Thymus (tissue), 11 donors: ENCODE results near the gene KIF21A. TPM values are rescaled to one million over a fixed set of nuclear protein-coding genes. Genes with fewer than 3 reads are reported as not detected.

Source experiments
- DNase-seq, 9 donors: peaks; one replicate each; pipeline ENCODE4 v3.0.0-alpha.2; 2013; ENCODE audit warnings: low spot score in 9 of 9, low read depth in 6 of 9, missing footprints in 1 of 9
- H3K27ac ChIP-seq, 2 donors: one replicate each; pipeline ENCODE4 v1.5.1; 2013; ENCODE audit warnings: control low read depth in 1 of 2, low read depth in 1 of 2, low read length in 1 of 2, mild to moderate bottlenecking in 1 of 2, moderate library complexity in 1 of 2
- H3K27me3 ChIP-seq, 2 donors: one replicate each; pipeline ENCODE4 v1.5.1; 2013; ENCODE audit warnings: low read length in 1 of 2; ENCODE audit not compliant: control insufficient read depth in 2 of 2, insufficient read depth in 1 of 2
- H3K36me3 ChIP-seq, 2 donors: one replicate each; pipeline ENCODE4 v1.5.1; 2013; ENCODE audit warnings: low read length in 1 of 2, mild to moderate bottlenecking in 1 of 2, moderate library complexity in 1 of 2; ENCODE audit not compliant: control insufficient read depth in 2 of 2, insufficient read depth in 2 of 2
- H3K4me1 ChIP-seq, 2 donors: one replicate each; pipeline ENCODE4 v1.5.1; 2013; ENCODE audit warnings: low read length in 2 of 2; ENCODE audit not compliant: control insufficient read depth in 2 of 2, insufficient read depth in 2 of 2
- H3K4me3 ChIP-seq, 2 donors: one replicate each; pipeline ENCODE4 v1.5.1; 2013; ENCODE audit warnings: low read length in 2 of 2, control low read depth in 1 of 2, mild to moderate bottlenecking in 1 of 2
- H3K9me3 ChIP-seq, 2 donors: one replicate each; pipeline ENCODE4 v1.5.1; 2013; ENCODE audit warnings: low read length in 1 of 2, mild to moderate bottlenecking in 1 of 2; ENCODE audit not compliant: control insufficient read depth in 2 of 2, insufficient read depth in 1 of 2
- WGBS: extraction: QIAGEN DNeasy Blood & Tissue Kit; methylation state at CpG from one replicate; pipeline ENCODE4 v1.1.7; 2013; 5-methylcytosine and 5-hydroxymethylcytosine counted together
- polyA plus RNA-seq: library from polyadenylated mRNA; stranded (reverse); fragments of 200-250 nt; gene quantifications from one replicate; pipeline ENCODE4 v1.2.3, GENCODE V29; 2013
- total RNA-seq: library from RNA; stranded (reverse); fragments of 120-200 nt; gene quantifications from one replicate; pipeline ENCODE4 v1.2.4, GENCODE V29; 2013
- donor health status: healthy.

KIF21A gene
- total and polyA plus RNA-seq, 2 donors, result 2.1 to 5.0 TPM

- no peak overlapping the region for H3K4me3 ChIP-seq
- 64% methylated on average over 5 of the region's 5 CpGs for WGBS
- peaks cover 18 to 36% of the 10 kb centered on the region in 2 donors for H3K27me3 ChIP-seq
- H3K9me3 ChIP-seq, result no peaks in the 10 kb centered on the region
- H3K36me3 ChIP-seq, result no peaks in the 10 kb centered on the region
- no peak overlapping the region for H3K27ac ChIP-seq
- H3K4me1 ChIP-seq, result peaks cover 0 to 2% of the 10 kb centered on the region in 2 donors
- DNase-seq, result no peak
These were observed 1.5 kb downstream of the KIF21A start for GRCh38 chr12:39441189-39441962.

DNA sequence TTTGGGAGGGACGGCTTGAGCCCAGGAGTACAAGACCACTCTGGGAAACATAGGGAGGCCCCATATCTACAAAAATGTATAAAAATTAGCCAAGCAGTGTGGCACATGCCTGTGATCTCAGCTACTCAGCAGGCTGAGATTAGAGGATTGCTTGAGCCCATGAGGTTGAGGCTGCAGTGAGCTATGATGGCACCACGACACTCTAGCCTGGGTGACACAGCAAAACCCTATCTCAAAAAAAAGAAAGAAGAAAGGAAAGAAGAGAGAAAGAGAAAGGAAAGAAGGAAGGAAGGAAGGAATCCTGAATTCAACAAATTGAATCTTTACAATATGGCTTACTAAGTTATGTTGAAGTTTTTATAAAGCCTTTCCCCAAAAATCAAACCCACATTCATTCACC, 2.1 kb downstream of the KIF21A start:
- Histone ChIP-seq H3K4me1 (peaks cover 0 to 2% of the 10 kb centered on the region in 2 donors), H3K9me3 (no peaks in the 10 kb centered on the region), H3K27ac (no peak overlapping the region), H3K27me3 (peaks cover 18 to 36% of the 10 kb centered on the region in 2 donors), H3K36me3 (no peaks in the 10 kb centered on the region), H3K4me3 (no peak overlapping the region)
- DNase-seq, result no peak
- WGBS, result 85% methylated on average over 2 of the region's 2 CpGs

- Histone ChIP-seq H3K9me3 (no peaks in the 10 kb centered on the region), H3K4me3 (no peak overlapping the region), H3K27ac (no peak overlapping the region), H3K4me1 (peaks cover 0 to 2% of the 10 kb centered on the region in 2 donors), H3K36me3 (no peaks in the 10 kb centered on the region), H3K27me3 (peaks cover 18 to 36% of the 10 kb centered on the region in 2 donors)
- 95% methylated on average over 1 of the region's 1 CpG for WGBS
- no peak for DNase-seq
These were observed 2.8 kb downstream of the KIF21A start for GRCh38 chr12:39440101-39440500.

GRCh38 chr12:39435531-39435930, 7.4 kb downstream of the KIF21A start:
- Histone ChIP-seq H3K27ac (no peak overlapping the region), H3K27me3 (peaks cover 0 to under 1% of the 10 kb centered on the region in 2 donors), H3K4me3 (no peak overlapping the region), H3K9me3 (no peaks in the 10 kb centered on the region), H3K36me3 (no peaks in the 10 kb centered on the region), H3K4me1 (no peaks in the 10 kb centered on the region)
- no peak for DNase-seq
- WGBS, result 92% methylated on average over 3 of the region's 3 CpGs

DNA sequence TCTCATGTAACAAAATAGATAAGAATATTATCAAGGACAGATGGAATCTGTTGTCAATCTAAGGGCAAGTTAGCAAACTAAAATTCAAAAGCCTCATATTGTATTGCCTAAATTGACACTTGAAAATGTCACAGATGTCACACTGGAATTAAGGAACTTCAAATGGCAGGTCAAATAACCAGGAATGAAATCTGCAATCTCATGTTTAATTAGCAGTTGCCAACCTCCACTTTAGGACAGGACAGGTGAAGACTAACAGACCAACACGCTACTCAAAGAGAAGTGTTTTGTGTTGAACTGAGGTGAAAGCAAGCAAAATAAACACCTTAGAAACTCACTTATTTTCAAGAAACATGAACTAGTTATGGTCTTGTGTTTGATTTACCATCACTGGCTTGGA, 11.1 kb downstream of the KIF21A start:
- 94% methylated on average over 1 of the region's 1 CpG for WGBS
- no peaks in the 10 kb centered on the region for H3K36me3 ChIP-seq
- DNase-seq, result no peak
- no peak overlapping the region for H3K27ac ChIP-seq
- H3K9me3 ChIP-seq, result no peaks in the 10 kb centered on the region
- no peaks in the 10 kb centered on the region for H3K4me1 ChIP-seq
- no peak overlapping the region for H3K4me3 ChIP-seq
- no peaks in the 10 kb centered on the region for H3K27me3 ChIP-seq

GRCh38 chr12:39431002-39431796, 11.7 kb downstream of the KIF21A start:
- H3K4me1 ChIP-seq, result no peaks in the 10 kb centered on the region
- H3K36me3 ChIP-seq, result no peaks in the 10 kb centered on the region
- H3K27me3 ChIP-seq, result no peaks in the 10 kb centered on the region
- 85% methylated on average over 3 of the region's 3 CpGs for WGBS
- H3K9me3 ChIP-seq, result no peaks in the 10 kb centered on the region
- no peak overlapping the region for H3K27ac ChIP-seq
- H3K4me3 ChIP-seq, result no peak overlapping the region
- DNase-seq, result no peak

GRCh38 chr12:39429809-39430208, 13.1 kb downstream of the KIF21A start:
- H3K9me3 ChIP-seq, result no peaks in the 10 kb centered on the region
- no peak overlapping the region for H3K4me3 ChIP-seq
- no peaks in the 10 kb centered on the region for H3K27me3 ChIP-seq
- H3K27ac ChIP-seq, result no peak overlapping the region
- H3K36me3 ChIP-seq, result no peaks in the 10 kb centered on the region
- no peaks in the 10 kb centered on the region for H3K4me1 ChIP-seq
- DNase-seq, result no peak
- 97% methylated on average over 2 of the region's 2 CpGs for WGBS

DNA sequence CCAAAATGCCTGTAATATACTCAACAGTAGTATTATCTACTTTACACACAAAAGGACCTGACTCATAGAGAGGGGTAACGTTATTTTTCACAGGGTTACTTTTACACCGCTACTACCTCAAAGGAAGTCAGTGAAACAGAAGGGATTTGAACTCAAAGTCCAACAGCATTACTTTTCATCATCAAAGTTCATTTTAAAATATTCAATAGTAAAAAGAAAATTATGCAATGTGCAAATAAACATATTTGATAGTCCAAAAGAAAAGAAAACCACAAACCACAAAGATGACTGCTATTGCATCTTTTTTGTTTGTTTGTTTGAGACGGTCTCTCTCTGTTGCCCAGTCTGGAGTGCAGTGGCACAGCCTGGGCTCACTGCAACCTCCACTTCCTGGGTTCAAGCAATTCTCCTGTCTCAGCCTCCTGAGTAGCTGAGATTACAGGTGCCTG, 15.5 kb downstream of the KIF21A start:
- H3K36me3 ChIP-seq, result no peaks in the 10 kb centered on the region

GRCh38 chr12:39426636-39427240, 16.2 kb downstream of the KIF21A start:
- WGBS, result 93% methylated on average over 3 of the region's 3 CpGs
- Histone ChIP-seq H3K4me1 (no peaks in the 10 kb centered on the region), H3K27ac (no peak overlapping the region), H3K27me3 (no peaks in the 10 kb centered on the region), H3K9me3 (no peaks in the 10 kb centered on the region), H3K4me3 (no peak overlapping the region), H3K36me3 (no peaks in the 10 kb centered on the region)
- no peak for DNase-seq

More for the DNA sequence above, 15.5 kb downstream of the KIF21A start:
- H3K4me3 ChIP-seq, result no peak overlapping the region
- 92% methylated on average over 3 of the region's 3 CpGs for WGBS
- no peaks in the 10 kb centered on the region for H3K4me1 ChIP-seq
- H3K27me3 ChIP-seq, result no peaks in the 10 kb centered on the region
- H3K9me3 ChIP-seq, result no peaks in the 10 kb centered on the region
- H3K27ac ChIP-seq, result no peak overlapping the region
- no peak for DNase-seq
